ENCODE results near the gene OR52H1. TPM values are rescaled to one million over a fixed set of nuclear protein-coding genes. Genes with fewer than 3 reads are reported as not detected.

Gene OR52H1
- 0.81 TPM in 1 of 2 replicates, not detected in the other for total RNA-seq

DNA sequence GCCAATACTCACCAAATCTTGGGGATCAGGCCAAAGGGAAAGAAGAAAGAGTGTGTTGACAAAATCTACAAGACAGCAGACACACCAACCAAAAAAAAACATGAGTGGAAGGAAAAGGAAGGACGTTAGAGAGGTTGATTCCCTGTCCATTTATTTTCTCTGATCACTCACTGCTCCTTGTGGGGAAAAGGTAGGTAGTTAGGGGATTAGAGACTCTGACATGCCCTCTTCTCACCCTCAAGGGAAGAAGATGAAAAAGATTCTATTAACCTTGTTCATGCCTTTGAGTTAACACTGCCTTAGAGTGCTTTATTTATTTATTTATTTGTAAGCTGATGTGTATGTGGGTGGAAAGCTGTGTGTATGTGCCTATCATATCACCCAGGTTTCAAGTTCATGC lies at the start of gene OR52H1:
Gene OR52H1, minus strand, starts transcription at position 101 of the 400 bp plus-strand sequence. CDS start 3,035 bp downstream, outside the sequence.

DNA sequence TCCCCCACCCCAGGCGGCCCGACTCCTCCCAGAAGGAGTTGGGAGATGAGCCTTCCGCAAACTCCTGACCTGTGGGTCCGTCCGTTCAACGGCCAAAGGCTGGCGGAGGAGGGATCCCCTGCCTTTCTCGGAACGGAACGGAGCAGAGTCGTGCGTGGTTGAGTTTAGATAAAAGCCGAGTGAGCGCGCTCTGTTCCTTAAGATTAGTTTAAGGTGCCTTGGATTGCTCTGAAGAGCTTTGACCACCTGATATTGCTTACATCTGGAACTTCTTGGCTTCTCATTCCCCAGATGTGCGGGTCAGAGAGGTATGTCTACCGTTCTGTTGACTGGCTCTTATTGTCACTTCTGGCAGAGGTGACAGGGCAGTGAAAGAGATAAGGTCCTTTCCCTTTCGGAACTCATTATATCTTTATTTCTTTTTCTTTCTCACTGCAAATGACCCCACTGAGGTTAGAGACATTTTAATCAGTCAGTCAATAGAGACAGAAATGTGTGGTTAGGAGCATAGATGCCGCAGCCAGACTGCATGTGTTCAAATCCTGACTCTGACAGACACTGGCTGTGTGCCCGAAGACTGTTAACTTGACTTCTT lies 48.4 kb upstream of the OR52H1 start, which contains the start of gene TRIM6:
Gene TRIM6, plus strand, starts transcription at position 31 of the 595 bp plus-strand sequence. Its CDS starts 261 bp downstream, at position 292.

DNA sequence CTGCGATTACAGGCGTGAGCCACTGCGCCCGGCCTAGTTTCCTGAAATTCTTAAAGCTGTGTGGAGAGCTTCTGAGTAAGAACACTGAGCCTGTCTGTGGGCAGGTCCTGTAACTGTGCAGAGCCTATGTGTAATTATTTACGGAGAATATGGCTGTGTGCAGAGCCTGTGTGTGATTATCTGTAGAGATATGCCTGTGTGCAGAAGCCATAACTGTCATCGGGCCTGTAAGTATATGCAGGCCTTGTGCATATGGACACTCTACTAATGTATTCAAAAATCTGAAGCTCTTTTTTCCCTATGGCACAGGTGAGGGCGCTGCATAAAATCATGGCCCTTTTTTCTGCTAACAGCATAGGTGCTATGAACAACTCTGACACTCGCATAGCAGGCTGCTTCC lies 32.2 kb upstream of the OR52H1 start, which contains the start of gene OR52B6:
Gene OR52B6, plus strand, starts transcription at position 301 of the 400 bp plus-strand sequence. Its CDS starts 0 bp downstream, at position 301.

DNA sequence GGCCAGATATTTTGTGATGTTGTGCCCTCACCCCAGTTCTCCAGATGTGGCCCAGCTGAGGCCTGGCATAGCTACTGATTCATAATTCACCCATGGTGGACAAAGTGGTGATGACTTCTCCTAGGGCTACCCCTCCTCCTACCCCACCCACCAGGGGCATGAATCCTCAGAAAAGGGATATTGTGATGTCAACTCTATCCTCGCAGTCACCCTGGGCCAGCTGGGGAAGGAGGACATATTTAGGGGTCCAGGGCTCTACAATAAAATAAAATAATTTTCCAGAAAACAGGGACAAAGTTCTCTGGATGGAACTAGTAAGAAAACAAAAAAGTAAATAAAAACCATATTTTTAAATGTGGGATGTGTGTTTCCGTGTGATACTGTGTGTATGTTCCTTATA lies 31.7 kb downstream of the OR52H1 start, which contains the start of gene UBQLNL:
Gene UBQLNL, minus strand, starts transcription at position 101 of the 400 bp plus-strand sequence. CDS start 258 bp downstream, outside the sequence.

DNA sequence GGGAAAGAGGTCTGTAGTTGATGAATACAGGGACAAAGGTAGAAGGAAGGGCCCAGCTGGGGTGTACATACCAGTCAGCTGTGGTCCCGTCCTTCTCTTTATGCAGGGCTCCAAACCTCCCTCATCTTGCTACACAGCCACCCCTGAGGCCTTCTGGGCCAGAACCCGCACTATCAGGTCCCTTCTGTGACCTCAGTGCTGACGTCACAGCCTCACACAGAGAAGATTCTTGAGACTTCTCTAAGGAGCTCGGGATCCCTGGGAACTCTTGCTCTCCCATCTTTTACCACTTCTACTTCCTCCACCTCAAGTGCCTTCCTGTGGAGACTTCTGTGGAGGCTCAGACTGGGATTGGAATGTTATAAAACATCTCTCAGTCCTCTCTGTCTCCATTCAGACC lies 38.5 kb downstream of the OR52H1 start, which contains the start of gene UBQLN3:
Gene UBQLN3, minus strand, starts transcription at position 155 of the 400 bp plus-strand sequence. CDS start 399 bp downstream, outside the sequence.

Other genes starting within 250 kb of the OR52H1 start
- gene OR51B4, start 246.6 kb downstream of the OR52H1 start, total RNA-seq = not detected in 2 replicates
- gene OR51B2, start 224.2 kb downstream of the OR52H1 start, total RNA-seq = not detected in 2 replicates
- 0.32 TPM in 1 of 2 replicates, not detected in the other for gene OR51B5, start 205.0 kb downstream of the OR52H1 start, total RNA-seq
- not detected in 2 replicates for gene OR51B6, start 197.0 kb downstream of the OR52H1 start, total RNA-seq
- gene OR51M1, start 164.7 kb downstream of the OR52H1 start, total RNA-seq = not detected in 2 replicates
- not detected in 2 replicates for gene OR51Q1, start 126.4 kb downstream of the OR52H1 start, total RNA-seq
- not detected in 2 replicates for gene OR51I1, start 107.0 kb downstream of the OR52H1 start, total RNA-seq
- gene OR51I2, start 99.2 kb downstream of the OR52H1 start, total RNA-seq = not detected in 2 replicates
- not detected in 2 replicates for gene OR52D1, start 59.9 kb downstream of the OR52H1 start, total RNA-seq
- gene UBQLN3, start 38.6 kb downstream of the OR52H1 start, total RNA-seq = 0.12 and 0.16 TPM in 2 replicates
- 0.32 and 0.49 TPM in 2 replicates for gene UBQLNL, start 31.8 kb downstream of the OR52H1 start, total RNA-seq
- gene OR52B6, start 32.3 kb upstream of the OR52H1 start, total RNA-seq = not detected in 2 replicates
- gene TRIM6, start 48.1 kb upstream of the OR52H1 start, total RNA-seq = 4.5 and 8.3 TPM in 2 replicates
- 6.8 and 11.2 TPM in 2 replicates for gene TRIM34, start 76.5 kb upstream of the OR52H1 start, total RNA-seq
- 30.7 and 32.6 TPM in 2 replicates for gene TRIM5, start 136.5 kb upstream of the OR52H1 start, total RNA-seq
- gene TRIM22, start 141.2 kb upstream of the OR52H1 start, total RNA-seq = 143 and 164 TPM in 2 replicates
- gene OR56B1, start 187.9 kb upstream of the OR52H1 start, total RNA-seq = 0.12 TPM in 1 of 2 replicates, not detected in the other
- not detected in 2 replicates for gene OR52N4, start 205.7 kb upstream of the OR52H1 start, total RNA-seq
- not detected in 2 replicates for gene OR52N5, start 234.8 kb upstream of the OR52H1 start, total RNA-seq
- not detected in 2 replicates for gene OR52N1, start 242.7 kb upstream of the OR52H1 start, total RNA-seq